PC-9 (cell line): ENCODE results near the gene ATP13A2.
"Not testable (repeated sequence)": the region's sequence is repeated elsewhere in the genome, so short reads cannot be mapped to it uniquely, and the experiment has no call there.

Experiments
- EZH2 ChIP-seq: fragments of 200-600 bp; sonication (generic); IDR thresholded peaks from 2 replicates; pipeline ENCODE4 v1.8.0; 2017; ENCODE audit warnings: antibody characterized with exemption, low read depth
- TF ChIP-seq, protein P1 (sequence below): fragments of 200-600 bp; sonication (generic); conservative IDR thresholded peaks from 2 replicates; pipeline ENCODE4 v1.6.1; 2017; ENCODE audit warnings: mixed run types, antibody characterized with exemption, mild to moderate bottlenecking, moderate library complexity

DNA sequence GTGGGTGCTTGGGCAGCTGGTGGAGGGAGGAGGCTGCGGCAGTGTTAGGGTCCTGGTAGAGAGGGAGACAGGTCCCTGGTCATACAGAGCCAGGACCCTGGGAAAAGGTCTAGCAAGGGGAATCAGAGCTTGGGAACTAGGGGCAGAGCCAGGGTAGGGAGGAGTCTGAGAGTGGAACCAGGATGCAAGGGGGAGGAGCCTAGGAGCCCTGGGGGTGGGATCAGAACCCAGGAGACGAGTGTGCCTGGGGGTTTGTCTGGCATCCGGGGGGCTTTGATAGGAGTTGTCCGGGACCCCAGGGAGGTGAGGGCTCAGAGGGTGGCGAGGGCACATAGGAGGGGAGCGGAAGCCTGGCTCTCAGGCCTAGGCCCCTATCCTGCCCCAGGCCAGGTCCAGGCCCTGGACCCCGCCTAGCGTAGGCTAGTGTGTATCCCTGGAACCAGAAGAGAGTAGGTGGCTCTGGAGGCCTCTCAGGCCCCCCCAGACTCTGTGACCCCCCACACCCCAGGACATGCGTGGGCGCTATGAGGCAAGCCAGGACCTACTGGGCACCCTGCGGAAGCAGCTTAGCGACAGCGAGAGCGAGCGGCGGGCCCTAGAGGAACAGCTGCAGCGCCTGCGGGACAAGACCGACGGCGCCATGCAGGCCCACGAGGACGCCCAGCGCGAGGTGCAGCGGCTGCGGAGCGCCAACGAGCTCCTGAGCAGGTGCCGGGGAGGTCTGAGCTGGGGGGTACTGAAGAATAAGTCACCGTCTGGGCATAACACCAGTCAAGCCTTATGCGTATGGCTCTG, 72.1 kb downstream of the ATP13A2 start:
- TF ChIP-seq, protein P1, sequence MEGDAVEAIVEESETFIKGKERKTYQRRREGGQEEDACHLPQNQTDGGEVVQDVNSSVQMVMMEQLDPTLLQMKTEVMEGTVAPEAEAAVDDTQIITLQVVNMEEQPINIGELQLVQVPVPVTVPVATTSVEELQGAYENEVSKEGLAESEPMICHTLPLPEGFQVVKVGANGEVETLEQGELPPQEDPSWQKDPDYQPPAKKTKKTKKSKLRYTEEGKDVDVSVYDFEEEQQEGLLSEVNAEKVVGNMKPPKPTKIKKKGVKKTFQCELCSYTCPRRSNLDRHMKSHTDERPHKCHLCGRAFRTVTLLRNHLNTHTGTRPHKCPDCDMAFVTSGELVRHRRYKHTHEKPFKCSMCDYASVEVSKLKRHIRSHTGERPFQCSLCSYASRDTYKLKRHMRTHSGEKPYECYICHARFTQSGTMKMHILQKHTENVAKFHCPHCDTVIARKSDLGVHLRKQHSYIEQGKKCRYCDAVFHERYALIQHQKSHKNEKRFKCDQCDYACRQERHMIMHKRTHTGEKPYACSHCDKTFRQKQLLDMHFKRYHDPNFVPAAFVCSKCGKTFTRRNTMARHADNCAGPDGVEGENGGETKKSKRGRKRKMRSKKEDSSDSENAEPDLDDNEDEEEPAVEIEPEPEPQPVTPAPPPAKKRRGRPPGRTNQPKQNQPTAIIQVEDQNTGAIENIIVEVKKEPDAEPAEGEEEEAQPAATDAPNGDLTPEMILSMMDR = not testable (repeated sequence)
- TF ChIP-seq EZH2 = not testable (repeated sequence)
